Measurements from ENCODE around the gene COPS9. TPM values are rescaled to one million over a fixed set of nuclear protein-coding genes. Genes with fewer than 3 reads are reported as not detected.

COPS9 gene
- total RNA-seq, result 53.5 TPM
- polyA plus RNA-seq, result 217 TPM

DNA sequence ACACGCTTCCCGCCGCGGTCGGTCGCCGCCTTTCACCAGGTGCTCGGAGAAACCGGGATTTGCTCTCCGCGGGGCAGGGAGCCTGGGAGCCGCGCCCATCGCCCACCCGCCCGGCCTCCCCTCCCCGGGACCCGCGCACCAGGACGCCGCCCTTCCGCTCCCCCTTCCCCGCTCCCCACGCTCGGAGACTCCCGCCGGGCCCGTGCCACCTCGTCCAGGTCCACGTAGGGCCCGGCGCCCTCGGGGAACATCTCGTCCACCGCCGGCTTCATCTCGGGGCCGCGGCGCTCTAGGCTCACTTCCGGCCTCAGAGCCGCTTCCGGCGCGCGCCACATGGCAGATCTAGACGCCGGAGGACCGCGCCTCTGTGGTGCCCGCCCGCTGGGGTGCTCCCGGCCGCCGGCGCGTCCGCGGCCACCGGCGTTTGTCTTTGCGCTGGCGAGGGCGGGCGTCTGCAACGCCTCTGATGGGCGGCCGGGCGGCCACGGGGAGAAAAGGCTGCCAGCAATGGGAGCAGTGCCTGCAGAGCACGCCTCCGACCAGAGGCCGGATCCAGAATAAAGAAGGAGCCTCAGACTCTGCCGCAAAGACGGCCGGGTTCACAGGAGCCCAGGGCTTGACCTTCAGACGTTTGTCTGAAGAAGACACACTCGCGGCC lies at the start of gene COPS9:
COPS9 (minus strand) TSS at position 293 of the 658 bp plus-strand sequence; CDS start at position 272, 21 bp downstream.
- Histone ChIP-seq H3K4me1 (ENCODE audit: insufficient read depth) (no peaks in the 10 kb centered on the region), H3K27ac (ENCODE audit: low read depth) (no peak within 1 kb of the TSS), H3K36me3 (ENCODE audit: insufficient read depth) (no peaks in the 10 kb centered on the region), H3K4me3 (ENCODE audit: low read depth, low read length) (peak within 1 kb of the TSS; percentile 96)
- WGBS, result under 1% methylated on average over 79 of the region's 79 CpGs
- no peak for DNase-seq (ENCODE audit: extremely low spot score)

- H3K4me3 ChIP-seq (ENCODE audit: low read depth, low read length), result no peak overlapping the region
- 48% methylated on average over 3 of the region's 3 CpGs for WGBS
- DNase-seq (ENCODE audit: extremely low spot score), result no peak
- H3K27ac ChIP-seq (ENCODE audit: low read depth), result no peak overlapping the region
- H3K36me3 ChIP-seq (ENCODE audit: insufficient read depth), result no peaks in the 10 kb centered on the region
- H3K4me1 ChIP-seq (ENCODE audit: insufficient read depth), result no peaks in the 10 kb centered on the region
These were observed 48.6 kb upstream of the COPS9 start for GRCh38 chr2:240184656-240185055.

- Histone ChIP-seq H3K36me3 (ENCODE audit: insufficient read depth) (no peaks in the 10 kb centered on the region), H3K4me3 (ENCODE audit: low read depth, low read length) (no peak overlapping the region), H3K4me1 (ENCODE audit: insufficient read depth) (no peaks in the 10 kb centered on the region), H3K27ac (ENCODE audit: low read depth) (no peak overlapping the region)
- DNase-seq (ENCODE audit: extremely low spot score), result no peak
- 76% methylated on average over 13 of the region's 13 CpGs for WGBS
These were observed 47.9 kb upstream of the COPS9 start for GRCh38 chr2:240183875-240184590.

DNA sequence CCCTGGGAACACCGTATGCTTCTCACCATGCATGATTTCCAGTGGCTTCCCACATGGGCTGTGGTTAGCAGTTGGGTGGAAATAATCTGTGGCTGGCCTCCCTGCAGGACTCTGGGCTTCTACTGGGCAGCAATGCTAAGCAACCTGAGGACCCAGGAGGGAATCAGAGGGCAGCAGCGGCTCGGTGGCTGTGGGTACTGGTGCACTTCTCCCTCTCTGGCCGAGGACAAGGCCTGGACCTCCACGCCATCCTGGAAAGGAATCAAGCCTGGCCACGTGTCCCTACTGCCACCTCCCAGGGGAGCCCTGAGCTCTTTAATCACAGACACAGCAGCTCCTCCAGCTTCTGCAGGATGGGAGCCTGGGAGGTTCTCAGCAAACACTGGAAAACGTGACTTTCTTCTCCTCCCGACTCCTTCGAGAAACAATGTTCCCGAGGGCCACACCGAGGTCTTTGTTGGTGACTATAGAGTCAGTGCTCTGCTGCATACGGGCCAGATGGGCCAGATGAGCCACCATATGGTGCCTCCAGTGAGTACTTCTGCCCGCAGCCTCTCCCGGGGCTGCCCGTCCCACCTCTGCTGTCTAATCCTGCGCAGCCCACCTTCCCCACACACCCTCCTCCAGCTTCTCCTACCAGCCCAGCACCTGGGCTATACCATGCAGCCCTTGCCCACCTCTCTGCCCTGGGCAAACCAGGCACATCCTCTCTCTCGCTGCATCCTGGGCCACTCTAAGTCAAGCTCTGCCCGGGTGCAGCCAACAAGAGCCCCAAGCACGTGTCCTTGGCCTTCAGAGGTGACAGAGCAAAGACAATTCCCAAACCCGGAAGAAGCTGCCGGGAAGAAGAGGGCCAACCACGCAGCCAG lies 47.1 kb upstream of the COPS9 start:
- Histone ChIP-seq H3K36me3 (ENCODE audit: insufficient read depth) (no peaks in the 10 kb centered on the region), H3K4me1 (ENCODE audit: insufficient read depth) (no peaks in the 10 kb centered on the region), H3K4me3 (ENCODE audit: low read depth, low read length) (no peak overlapping the region), H3K27ac (ENCODE audit: low read depth) (no peak overlapping the region)
- WGBS, result 78% methylated on average over 22 of the region's 22 CpGs
- DNase-seq (ENCODE audit: extremely low spot score), result no peak

GRCh38 chr2:240182476-240182875 lies 46.4 kb upstream of the COPS9 start:
- no peak for DNase-seq (ENCODE audit: extremely low spot score)
- no peaks in the 10 kb centered on the region for H3K4me1 ChIP-seq (ENCODE audit: insufficient read depth)
- 77% methylated on average over 4 of the region's 4 CpGs for WGBS
- no peaks in the 10 kb centered on the region for H3K36me3 ChIP-seq (ENCODE audit: insufficient read depth)
- no peak overlapping the region for H3K27ac ChIP-seq (ENCODE audit: low read depth)
- no peak overlapping the region for H3K4me3 ChIP-seq (ENCODE audit: low read depth, low read length)

GRCh38 chr2:240182001-240182400 lies 45.9 kb upstream of the COPS9 start:
- Histone ChIP-seq H3K4me1 (ENCODE audit: insufficient read depth) (no peaks in the 10 kb centered on the region), H3K36me3 (ENCODE audit: insufficient read depth) (no peaks in the 10 kb centered on the region), H3K27ac (ENCODE audit: low read depth) (no peak overlapping the region), H3K4me3 (ENCODE audit: low read depth, low read length) (no peak overlapping the region)
- WGBS, result 85% methylated on average over 5 of the region's 5 CpGs
- DNase-seq (ENCODE audit: extremely low spot score), result no peak

DNA sequence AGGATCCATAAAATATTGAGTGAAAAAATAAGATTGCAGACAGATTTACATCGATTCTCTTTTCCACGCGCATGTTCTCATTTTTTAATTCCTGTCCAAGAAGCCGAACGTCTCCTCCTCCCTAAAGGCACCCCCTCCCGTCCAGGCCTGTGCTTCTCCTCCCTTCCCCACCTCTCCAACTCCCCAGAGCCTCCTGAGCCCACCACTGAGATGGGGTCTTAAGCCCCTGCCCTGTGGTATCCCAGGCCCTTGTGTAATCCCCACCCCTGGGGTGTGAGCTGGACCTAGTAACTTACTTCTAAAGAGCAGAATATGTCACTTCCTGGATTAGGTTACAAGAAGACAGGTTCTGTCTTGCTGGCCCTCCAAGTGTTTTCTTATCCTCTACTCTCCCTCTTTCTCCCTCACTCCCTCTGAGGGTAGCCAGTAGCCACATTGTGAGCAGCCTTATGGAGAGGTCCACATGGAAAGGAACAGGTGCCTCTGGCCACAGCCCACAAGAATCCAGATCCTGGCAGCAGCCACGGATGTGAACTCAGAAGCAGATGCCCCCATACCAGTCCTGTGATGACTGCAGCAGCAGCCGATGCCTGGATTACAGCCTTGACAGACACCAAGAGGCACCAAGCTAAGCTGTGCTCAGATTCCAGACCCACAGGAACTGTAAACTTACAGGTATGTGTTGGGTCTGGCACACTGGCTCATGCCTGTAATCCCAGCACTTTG lies 44.0 kb upstream of the COPS9 start:
- Histone ChIP-seq H3K36me3 (ENCODE audit: insufficient read depth) (no peaks in the 10 kb centered on the region), H3K4me3 (ENCODE audit: low read depth, low read length) (no peak overlapping the region), H3K27ac (ENCODE audit: low read depth) (no peak overlapping the region), H3K4me1 (ENCODE audit: insufficient read depth) (no peaks in the 10 kb centered on the region)
- DNase-seq (ENCODE audit: extremely low spot score), result no peak
- WGBS, result 62% methylated on average over 8 of the region's 8 CpGs

DNA sequence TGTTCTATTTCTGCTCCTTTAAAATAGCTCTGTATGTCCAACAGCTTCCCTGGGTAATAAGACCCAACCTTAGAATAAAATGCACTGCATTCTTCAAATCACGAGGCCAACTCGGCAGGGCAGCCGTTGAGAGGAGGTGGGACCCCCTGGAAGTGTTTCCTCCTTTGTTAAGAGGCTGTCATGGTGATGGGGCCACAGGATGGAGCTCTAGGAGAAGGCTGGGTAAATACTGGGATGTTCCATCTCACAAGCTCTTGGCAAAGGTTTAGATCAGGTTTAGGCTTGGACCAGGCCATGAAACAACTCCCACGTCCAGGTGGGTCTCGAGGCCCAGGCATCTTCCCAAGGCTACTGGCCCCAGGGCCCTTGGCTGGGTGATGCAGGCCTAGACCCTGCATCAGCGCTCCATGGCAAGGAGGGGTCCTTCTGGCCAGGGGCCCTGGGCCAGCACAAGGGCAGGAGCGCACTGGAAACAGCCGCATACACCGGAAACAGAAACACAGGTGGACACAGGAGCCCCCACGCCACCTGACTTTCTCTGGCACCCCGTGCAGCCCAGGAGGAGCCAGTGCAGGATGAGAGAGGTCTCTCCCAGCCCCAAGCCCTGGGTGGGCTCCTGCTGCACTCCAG lies 43.2 kb upstream of the COPS9 start:
- WGBS, result 82% methylated on average over 11 of the region's 11 CpGs
- DNase-seq (ENCODE audit: extremely low spot score), result no peak
- no peaks in the 10 kb centered on the region for H3K36me3 ChIP-seq (ENCODE audit: insufficient read depth)

GRCh38 chr2:240178564-240178963 lies 42.5 kb upstream of the COPS9 start:
- WGBS, result 80% methylated on average over 3 of the region's 3 CpGs
- H3K27ac ChIP-seq (ENCODE audit: low read depth), result no peak overlapping the region
- H3K4me1 ChIP-seq (ENCODE audit: insufficient read depth), result no peaks in the 10 kb centered on the region
- no peaks in the 10 kb centered on the region for H3K36me3 ChIP-seq (ENCODE audit: insufficient read depth)
- no peak for DNase-seq (ENCODE audit: extremely low spot score)
- H3K4me3 ChIP-seq (ENCODE audit: low read depth, low read length), result no peak overlapping the region

More for the DNA sequence above, 43.2 kb upstream of the COPS9 start:
- Histone ChIP-seq H3K27ac (ENCODE audit: low read depth) (no peak overlapping the region), H3K4me1 (ENCODE audit: insufficient read depth) (no peaks in the 10 kb centered on the region), H3K4me3 (ENCODE audit: low read depth, low read length) (no peak overlapping the region)

GRCh38 chr2:240174496-240174895 lies 38.4 kb upstream of the COPS9 start:
- 54% methylated on average over 7 of the region's 7 CpGs for WGBS
- Histone ChIP-seq H3K36me3 (ENCODE audit: insufficient read depth) (no peaks in the 10 kb centered on the region), H3K27ac (ENCODE audit: low read depth) (no peak overlapping the region), H3K4me1 (ENCODE audit: insufficient read depth) (no peaks in the 10 kb centered on the region), H3K4me3 (ENCODE audit: low read depth, low read length) (no peak overlapping the region)
- DNase-seq (ENCODE audit: extremely low spot score), result no peak

- DNase-seq (ENCODE audit: extremely low spot score), result no peak
- Histone ChIP-seq H3K4me1 (ENCODE audit: insufficient read depth) (no peaks in the 10 kb centered on the region), H3K36me3 (ENCODE audit: insufficient read depth) (no peaks in the 10 kb centered on the region), H3K27ac (ENCODE audit: low read depth) (no peak overlapping the region), H3K4me3 (ENCODE audit: low read depth, low read length) (no peak overlapping the region)
- WGBS, result 86% methylated on average over 13 of the region's 13 CpGs
These were observed 36.2 kb upstream of the COPS9 start for GRCh38 chr2:240172071-240172895.

- Histone ChIP-seq H3K4me3 (ENCODE audit: low read depth, low read length) (no peak overlapping the region), H3K4me1 (ENCODE audit: insufficient read depth) (no peaks in the 10 kb centered on the region), H3K27ac (ENCODE audit: low read depth) (no peak overlapping the region), H3K36me3 (ENCODE audit: insufficient read depth) (no peaks in the 10 kb centered on the region)
- WGBS, result 60% methylated on average over 3 of the region's 3 CpGs
- DNase-seq (ENCODE audit: extremely low spot score), result no peak
These were observed 34.8 kb upstream of the COPS9 start for GRCh38 chr2:240170883-240171282.
